D341Med (cell line): ENCODE measurements around the gene SHPK.
A peak's percentile ranks its signal among the peaks of the same experiment; 100 is the strongest.

Source experiments
- DNase-seq: peaks from one replicate; pipeline ENCODE4 v3.0.0; 2012; ENCODE audit warnings: low spot score

SHPK gene, protein sequence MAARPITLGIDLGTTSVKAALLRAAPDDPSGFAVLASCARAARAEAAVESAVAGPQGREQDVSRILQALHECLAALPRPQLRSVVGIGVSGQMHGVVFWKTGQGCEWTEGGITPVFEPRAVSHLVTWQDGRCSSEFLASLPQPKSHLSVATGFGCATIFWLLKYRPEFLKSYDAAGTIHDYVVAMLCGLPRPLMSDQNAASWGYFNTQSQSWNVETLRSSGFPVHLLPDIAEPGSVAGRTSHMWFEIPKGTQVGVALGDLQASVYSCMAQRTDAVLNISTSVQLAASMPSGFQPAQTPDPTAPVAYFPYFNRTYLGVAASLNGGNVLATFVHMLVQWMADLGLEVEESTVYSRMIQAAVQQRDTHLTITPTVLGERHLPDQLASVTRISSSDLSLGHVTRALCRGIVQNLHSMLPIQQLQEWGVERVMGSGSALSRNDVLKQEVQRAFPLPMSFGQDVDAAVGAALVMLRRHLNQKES

DNA sequence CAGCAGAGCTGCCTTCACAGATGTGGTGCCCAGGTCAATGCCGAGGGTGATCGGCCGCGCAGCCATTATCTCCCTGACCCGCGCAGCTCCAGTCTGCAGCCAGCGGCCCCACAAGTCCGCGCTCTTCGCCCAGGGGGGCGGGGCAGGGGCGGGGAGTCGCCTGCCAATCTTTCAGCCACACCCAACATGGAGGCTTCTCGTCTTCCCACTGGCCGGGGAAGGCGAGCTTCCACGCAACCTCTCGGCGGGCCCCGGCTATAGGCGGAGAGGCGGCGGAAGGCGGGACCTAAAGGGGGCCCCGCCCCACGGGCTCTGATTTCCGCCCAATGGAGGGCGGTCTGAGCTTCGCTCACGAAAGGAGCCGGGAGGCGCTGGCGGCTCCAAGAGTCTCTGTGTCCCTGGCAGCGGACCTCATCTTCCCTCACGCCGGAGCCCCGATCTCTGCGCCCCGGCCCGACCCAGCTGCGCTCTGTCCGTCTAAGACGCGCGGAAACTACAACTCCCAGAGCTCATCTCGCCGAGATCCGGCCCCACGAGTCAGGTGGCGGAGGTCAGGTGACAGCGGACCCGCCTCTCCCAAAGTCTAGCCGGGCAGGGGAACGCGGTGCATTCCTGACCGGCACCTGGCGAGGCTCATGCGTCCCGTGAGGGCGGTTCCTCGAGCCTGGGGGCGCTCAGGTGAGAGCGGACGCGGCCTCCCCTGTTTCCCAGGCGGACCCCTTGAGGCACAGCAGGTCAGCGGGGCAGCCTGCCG, at the start of gene SHPK, which contains the start of gene CTNS:
SHPK (minus strand) TSS at position 97 of the 754 bp plus-strand sequence; CDS start at position 66, 31 bp downstream.
CTNS (plus strand) TSS at position 607 of the 754 bp plus-strand sequence. CDS start 3,447 bp downstream, outside the sequence.
- DNase-seq: peak; percentile 93

DNA sequence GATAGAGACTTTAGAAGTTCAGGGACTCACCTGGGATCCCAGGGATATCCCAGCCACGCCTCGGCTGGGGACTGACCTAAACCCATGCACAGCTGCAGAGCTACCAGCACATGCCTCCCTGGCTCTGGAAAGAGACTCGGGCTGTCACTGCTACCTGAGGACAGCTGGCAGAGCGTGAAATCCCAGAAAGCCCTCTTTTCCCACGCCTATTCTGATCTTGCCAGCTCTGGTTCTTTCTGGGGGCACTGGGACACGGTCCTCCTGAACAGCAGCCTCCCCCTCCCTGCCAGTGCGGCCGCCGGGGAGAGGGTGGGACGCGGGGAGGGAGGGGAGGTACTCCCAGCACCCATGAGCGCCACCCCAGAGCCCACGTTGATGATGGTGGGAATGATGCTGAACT, 49.1 kb upstream of the SHPK start:
- DNase-seq: no peak

DNA sequence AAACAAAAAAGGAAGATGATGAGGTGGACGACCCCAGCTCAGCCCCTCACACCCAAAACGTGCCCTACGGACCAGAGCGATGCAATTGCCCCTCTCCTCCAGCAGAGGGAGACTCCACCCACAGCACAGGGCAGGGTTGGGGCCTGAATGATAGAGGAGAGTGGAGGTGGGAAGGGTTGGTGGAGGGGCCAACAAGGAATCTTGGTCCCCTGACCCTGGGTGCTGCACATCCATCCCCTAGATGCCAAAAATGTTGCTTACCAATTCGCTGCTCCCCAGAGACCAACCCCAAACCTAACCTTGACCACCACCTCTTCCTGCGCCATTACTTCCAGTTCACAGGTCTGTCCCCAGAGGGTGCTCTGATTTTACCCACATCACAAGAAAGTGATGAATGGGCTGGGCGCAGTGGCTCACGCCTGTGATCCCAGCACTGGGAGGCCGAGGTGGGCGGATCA, 47.0 kb upstream of the SHPK start:
- peak; percentile 75 for DNase-seq

DNA sequence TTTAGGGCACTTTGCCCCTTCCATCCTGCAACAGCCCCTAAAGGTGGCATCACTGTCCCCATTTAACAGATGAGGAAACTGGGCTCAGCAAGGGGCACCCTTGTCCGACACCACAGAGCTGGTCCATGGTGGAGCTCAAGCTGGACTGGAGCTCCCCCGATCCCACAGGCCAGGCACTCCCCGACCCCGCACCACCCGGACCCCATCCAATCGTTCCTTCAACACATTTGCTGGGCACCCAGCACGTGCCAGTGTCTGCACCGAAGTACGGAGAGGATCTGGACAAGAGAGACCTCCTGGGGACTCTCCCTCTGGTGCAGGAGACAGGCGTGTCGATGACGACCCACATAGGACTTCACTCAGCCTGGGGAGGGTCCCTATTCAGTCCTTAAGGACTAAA, 46.0 kb upstream of the SHPK start:
- DNase-seq: no peak

DNA sequence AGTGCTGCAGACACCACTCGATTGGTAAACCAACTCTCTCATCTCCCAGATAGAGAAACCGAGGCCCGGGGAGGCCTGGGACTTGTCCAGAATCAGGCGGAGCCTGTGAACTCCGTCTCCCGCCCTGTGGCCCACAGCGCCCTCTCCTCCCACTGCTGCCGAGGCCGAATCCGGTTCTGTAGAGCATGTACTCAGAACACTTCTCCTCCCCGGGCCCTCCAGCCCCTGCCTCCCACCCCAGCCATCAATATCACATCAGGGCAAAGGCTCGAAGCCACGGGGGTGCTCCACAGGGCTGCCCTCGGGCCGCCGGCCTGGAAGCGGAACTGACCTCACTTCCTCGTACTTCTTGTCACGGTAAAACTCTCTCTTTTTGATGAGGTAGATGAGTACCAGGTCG, 45.5 kb upstream of the SHPK start:
- DNase-seq: no peak

DNA sequence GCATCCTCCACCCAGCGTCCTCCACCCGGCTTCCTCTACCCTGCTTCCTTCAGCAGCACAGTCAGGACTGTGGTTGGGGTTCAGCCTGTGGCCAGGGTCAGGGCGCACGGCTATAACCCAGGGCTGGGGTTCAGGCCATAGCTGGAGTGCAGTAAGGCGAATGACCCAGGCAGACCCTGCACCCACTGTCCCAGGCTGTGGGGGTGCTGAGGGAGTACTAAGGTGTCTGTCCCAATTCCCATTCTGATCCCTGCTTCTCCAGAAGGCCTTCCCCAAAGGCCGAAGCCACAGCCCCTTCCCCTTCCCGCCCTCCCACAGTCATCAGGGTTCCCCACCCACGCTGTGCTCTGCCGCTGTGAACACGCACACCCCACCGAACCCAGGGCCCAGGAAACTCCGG, 45.0 kb upstream of the SHPK start:
- no peak for DNase-seq

DNA sequence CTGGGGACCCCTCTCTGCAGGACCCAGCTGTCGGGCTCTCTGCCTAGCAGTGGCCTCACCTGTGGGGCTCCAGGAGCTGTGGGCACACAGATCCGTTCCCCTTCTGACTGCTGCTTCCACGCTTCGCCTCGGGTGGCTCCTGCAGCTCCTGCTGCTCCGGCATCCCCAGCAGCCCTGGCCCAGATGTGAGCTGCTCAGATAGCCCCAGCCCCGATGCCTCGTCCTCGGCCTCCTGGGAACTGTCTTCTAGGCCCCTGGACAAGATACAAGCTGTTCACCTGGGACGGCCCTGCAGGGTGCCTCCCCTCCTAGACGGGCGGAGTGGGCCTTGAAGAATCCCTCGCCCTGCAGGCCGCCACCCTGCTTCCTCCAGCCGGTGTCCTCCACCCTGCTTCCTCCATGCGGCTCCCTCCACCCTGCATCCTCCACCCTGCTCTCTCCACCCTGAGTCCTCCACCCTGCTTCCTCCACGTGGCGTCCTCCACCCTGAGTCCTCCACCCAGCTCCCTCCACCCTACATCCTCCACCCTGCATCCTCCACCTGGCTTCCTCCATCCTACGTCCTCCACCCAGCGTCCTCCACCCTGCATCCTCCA, 43.6 kb upstream of the SHPK start:
- DNase-seq: no peak

DNA sequence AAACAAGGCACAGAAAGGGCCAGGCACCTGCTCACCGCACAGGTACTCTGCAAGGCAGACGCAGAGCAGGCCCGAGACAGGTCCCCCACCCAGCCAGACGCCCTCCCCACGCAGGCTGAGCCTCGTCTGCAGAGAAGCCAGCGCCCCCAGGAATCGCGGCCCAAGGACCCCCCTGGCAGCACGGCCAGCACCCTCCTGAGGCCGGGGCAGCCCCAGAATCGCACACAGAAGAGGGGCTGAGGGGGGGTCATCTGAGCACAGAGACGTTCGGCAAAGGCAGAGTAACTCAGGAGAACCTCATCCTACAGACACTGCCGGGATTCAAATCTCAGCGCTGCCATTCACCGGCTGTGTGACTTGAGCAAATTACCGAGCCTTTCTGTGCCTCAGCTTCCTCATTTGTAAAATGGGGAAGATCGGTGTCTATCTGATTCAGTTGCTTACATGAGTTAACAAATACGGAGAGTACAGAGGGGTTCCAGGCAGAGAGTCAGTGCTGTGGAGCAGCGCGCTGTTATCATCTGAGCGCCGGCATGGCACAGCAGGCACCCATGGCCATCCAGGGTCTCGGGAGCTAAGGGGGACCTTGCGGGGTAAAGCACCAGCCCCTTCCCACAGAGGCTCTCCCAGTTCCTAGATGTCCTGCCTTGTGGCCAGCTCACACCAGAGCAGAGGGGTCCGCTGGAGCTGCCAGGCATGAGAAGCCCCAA, 42.9 kb upstream of the SHPK start:
- DNase-seq: no peak

DNA sequence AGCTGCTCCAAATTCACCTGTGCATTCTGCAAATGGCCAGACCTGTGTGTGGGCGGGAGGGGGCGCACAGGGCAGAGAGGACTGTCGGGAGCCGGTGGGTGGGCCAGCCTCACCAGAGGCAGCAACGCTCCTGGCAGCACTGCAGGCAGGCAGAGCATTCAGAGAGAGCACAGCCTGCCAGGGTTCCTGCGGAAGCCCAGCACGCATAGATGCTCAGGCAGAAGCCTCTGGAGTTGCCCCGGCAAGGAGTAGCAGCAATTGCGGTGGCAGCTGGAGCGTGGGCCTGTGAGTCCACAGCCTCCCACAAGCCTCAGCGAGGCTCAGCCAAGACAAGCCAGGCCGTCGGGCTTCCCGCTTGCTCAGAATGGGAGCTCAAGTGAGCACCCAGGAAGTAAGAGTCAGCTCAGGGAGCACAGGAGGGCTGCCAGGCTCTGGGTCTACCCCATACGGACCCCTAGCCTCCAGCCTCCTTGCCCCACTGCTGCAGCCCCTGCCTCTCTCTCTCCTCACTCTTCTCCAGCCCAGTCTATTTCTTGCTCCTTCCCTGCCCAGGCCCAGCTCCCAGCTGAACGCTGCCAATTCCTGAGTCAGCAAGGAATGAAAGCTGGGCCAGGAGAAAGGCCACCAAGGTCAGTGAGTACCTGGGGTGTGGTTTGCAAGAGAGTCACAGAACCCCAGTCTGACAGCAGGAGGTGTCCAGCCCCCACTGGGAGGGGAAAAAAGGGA, 42.2 kb upstream of the SHPK start:
- no peak for DNase-seq

DNA sequence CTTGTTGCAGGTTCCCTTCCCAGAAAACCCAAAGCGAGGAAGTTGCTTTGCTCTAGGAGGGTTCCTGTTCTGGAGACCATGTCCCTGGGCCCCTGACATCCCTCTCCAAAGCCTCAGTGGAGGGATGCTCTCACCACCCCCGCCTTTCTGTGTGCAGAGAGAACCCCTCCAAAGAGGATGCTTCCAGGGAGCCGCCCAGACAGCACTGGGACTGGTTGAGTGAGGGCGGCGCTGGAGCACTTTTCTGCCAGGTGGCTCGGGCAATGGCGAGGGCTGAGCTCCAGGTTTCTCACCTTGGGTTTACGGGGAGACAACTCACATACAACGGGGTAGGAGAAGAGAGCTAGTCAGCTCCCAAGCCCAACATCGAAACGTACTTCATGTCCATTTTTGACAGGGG, 39.8 kb upstream of the SHPK start:
- DNase-seq: no peak

DNA sequence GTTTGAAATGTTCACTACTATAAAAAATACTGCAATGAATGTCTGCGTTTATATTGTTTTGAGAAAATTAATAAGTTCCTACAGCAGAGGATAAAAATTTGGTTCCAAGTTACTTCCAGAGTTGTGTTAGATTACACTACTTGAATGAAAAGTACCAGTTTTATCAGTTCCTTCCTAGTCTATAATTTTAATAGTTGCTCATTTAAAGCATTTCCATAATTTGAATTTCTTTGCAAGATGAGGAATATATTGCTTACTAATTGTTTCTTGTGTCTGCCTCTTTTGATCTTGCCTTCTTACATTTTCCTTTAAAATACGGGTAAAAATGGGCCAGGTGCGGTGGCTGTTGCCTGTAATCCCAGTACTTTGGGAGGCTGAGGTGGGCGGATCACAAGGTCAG, 36.5 kb upstream of the SHPK start:
- no peak for DNase-seq

DNA sequence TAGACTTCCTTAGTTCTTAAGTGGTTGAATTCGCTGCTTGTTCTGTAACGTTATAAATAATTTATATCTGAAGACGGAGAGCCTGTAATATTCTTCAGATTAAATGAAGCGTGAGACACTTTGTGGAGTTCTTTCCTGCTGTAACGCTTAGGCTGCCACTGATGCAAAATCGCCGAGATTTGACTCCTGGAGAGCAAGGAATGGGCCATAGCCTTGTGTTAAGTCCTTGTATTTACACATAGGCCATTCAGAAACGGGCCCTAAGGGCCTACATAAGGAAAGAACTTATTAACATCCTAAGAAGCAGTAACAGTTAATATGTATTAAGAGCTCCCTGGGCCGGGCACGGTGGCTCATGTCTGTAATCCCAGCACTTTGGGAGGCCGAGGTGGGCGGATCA, 33.5 kb upstream of the SHPK start:
- DNase-seq: no peak

DNA sequence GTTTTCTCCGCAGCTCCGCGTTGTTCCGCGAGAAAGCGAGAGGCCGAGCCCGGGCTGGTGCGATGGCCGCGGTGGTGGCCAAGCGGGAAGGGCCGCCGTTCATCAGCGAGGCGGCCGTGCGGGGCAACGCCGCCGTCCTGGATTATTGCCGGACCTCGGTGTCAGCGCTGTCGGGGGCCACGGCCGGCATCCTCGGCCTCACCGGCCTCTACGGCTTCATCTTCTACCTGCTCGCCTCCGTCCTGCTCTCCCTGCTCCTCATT, 33.0 kb upstream of the SHPK start:
- DNase-seq: no peak

DNA sequence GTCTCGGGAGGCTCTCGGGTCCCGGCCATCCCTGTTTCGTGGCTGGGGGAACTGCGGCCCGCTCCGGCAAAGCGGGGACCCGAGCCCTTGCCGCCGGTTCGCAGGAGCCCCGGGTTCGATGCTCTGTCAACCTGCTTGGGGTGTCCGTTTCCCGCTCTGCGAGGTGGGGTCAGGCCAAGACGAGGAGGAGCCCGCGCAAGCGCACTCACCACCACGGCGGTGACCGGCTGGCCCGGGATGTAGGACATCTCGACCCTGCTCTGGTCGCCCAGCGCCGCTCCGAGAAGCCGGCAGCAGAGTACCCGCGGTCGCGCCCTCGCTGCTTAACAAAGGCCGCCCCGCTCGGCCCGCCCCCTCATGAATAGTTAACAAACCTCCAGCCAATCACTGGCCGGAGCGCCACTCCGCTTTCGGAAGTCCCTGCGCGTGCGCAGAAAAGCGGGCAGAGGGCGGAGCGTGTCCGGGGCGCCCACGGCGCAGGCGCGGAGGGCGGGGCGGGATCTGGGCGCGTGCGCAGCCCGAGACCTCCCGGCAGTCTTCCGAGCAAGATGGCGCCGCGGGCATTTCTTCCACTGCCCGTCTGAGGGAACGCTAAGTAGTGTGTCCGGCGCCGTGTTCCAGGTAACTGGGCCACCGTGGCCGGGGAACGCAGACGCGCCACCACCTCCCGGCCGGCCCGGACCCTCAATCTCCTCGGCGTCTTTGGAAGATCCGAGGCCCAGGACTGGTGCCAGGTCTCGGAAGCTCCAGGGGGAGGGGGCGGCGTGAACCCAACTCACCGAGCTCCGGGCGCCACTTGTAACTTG, 32.4 kb upstream of the SHPK start, which contains the start of the genes EMC6 and TAX1BP3:
EMC6 (plus strand) TSS at position 534 of the 806 bp plus-strand sequence. CDS start 335 bp downstream, outside the sequence.
TAX1BP3 (minus strand) TSS at position 300 of the 806 bp plus-strand sequence; CDS start at position 248, 52 bp downstream.
- peak; percentile 97 for DNase-seq

DNA sequence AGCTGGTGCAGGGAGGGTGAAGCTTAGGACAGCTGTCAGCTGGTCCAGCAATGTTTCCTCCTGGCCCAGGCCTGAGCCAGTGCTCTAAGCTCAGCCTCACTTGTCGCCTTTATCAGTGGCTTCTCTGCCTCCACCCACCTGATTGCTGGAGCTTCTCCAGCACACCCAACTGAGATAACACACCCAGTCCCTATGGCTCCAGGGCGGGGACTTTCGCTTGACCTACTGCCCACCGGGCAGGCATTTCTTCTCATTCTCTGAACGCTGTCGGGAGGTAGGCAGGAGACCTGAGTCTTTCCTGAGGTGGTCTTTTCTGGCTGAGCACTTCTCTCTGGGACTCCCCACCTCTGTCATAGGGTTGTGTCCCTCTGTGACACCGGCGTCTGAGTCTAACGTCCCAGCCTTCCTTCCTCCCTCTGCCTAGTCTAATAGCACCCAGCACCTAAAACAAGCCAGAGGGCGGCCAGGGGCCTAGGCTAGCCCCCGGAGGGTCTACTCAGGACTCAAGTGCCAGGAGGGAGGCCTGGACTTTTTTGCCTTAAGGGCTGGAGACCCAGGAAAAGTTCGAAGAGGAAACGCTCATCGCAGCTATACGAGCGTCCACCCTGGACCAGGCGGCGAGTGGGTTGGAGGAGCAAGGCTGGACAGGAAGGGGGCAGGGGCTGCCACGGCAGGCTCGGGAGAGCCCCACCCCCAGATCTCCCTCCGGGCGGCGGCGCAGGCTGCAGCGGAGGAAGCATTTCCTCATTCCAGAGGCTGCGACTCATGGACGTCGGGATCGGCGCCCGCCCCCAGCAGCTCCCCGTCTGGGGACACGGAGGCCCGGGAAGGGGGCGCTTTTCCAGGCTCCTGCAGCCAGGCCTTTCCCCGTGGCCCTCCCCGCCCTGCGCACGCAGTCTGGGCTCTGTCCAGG, 31.6 kb upstream of the SHPK start:
- DNase-seq: peak; percentile 69

DNA sequence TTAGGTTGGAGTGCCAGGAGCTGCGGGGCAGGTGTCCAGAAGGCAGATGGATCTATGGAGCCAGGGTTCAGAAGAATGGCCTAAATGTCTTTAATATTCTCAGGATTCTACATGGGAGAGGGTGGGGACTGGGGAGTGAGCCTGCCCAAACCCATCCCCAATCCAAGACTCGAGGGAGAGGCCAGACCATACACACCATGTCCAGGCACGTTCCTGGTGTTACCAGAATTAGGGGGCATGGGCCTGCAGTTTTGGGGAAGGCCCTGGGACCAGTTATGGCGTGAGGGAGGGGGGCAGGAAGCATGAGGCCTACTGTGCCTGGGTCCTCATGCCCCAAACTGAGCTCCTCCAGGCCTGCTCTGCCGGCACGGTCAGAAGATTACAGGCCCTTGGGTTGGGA, 30.5 kb upstream of the SHPK start:
- no peak for DNase-seq

DNA sequence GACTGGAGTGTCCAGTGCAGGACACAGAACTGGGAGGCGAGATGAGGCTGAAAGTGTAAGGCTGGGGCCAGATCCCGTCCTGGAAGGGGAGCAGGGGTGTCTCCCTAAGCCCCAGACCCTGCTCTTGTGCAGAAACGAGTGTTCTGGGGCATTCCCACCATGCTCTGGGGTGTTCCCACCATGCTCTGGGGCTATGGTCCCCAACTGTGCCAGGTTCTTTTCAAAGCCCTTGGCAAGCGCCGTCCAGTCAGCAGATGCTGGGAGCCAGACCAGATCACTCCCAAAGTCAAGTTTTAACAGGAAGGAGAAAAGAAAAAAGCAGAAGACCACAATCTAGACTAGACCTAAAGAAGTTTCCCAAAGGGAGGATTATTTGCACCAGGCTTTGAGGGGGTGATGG, 29.8 kb upstream of the SHPK start:
- DNase-seq: no peak

DNA sequence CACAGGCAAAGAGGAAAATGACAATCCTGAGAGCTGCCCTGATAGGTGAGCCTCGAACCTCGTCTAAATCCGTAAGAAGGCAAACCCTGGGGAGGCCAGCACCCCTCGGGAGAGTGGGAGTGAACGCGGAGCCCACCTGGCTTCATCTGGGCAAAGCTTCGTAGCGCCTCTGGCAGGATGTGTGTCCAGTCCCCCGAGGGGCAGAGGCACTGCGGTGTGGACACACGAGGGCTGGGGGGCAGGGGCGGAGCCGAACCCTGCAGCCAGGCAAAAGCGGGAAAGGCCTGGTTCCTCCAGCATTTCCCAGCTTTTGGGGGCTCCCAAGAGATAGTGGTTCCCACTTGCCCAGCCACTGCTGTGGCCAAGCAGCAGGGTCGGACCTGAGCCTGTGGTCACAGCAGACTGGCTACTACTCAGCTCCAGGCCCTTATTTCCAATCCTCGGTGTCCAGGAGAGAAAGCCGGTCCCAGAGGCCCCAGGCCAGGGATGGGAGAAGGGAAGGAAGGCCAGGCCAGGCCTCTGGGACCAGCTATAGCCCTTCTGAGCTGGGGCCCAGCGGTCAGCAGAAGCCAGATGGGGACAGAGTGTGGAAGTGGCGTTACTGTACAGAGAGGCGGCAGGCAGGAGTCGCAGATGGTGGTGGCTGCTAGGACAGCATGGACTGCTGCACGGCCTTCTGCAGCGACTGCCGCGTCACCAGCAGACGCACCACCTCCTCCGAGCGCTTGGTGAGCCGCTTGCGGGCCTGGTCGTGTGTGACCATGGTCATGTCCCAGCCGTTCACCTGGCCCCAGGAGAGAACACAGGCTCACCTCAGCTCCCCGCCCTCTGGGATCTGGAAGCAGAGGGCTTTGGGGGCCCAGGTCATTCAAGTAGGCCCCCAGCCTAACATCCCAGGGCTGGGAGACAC, 27.3 kb upstream of the SHPK start:
- no peak for DNase-seq
